DMS53 treated with DMSO at 0.1 percent for 48 hours (cell line): Measurements from ENCODE around the gene DDC.
"Not testable (repeated sequence)": the region's sequence is repeated elsewhere in the genome, so short reads cannot be mapped to it uniquely, and the experiment has no call there.

Experiments used
- DNase-seq: peaks from one replicate; lab custom pipeline; 2025; ENCODE audit not compliant: unreplicated experiment; lab: John Stamatoyannopoulos, UW

DDC gene

GRCh38 chr7:50555594-50556140, 9.5 kb downstream of the DDC start:
- peak; percentile 47 for DNase-seq

GRCh38 chr7:50554431-50555322, 10.5 kb downstream of the DDC start:
- no peak for DNase-seq

- no peak for DNase-seq
Observed at GRCh38 chr7:50553973-50554372, 11.2 kb downstream of the DDC start.

GRCh38 chr7:50552921-50553320, 12.3 kb downstream of the DDC start:
- no peak for DNase-seq

GRCh38 chr7:50552139-50552538, 13.1 kb downstream of the DDC start:
- peak; percentile 98 for DNase-seq

- not testable (repeated sequence) for DNase-seq
Observed at GRCh38 chr7:50545613-50546012, 19.6 kb downstream of the DDC start.

- DNase-seq: no peak
Observed at GRCh38 chr7:50544992-50545391, 20.2 kb downstream of the DDC start.

- DNase-seq: no peak
Observed at GRCh38 chr7:50543776-50544442, 21.3 kb downstream of the DDC start.

GRCh38 chr7:50542132-50542531, 23.1 kb downstream of the DDC start:
- DNase-seq: no peak

GRCh38 chr7:50540785-50541579, 24.2 kb downstream of the DDC start:
- no peak for DNase-seq

- DNase-seq: no peak
Observed at GRCh38 chr7:50539725-50540124, 25.5 kb downstream of the DDC start.

GRCh38 chr7:50538478-50538877, 26.7 kb downstream of the DDC start:
- no peak for DNase-seq

- no peak for DNase-seq
Observed at GRCh38 chr7:50537417-50537816, 27.8 kb downstream of the DDC start.

- DNase-seq: not testable (repeated sequence)
Observed at GRCh38 chr7:50535291-50535711, 29.9 kb downstream of the DDC start.

- DNase-seq: peak; percentile 82
Observed at GRCh38 chr7:50534690-50535290, 30.4 kb downstream of the DDC start.

GRCh38 chr7:50533866-50534265, 31.3 kb downstream of the DDC start:
- DNase-seq: peak; percentile 52

GRCh38 chr7:50531928-50532327, 33.3 kb downstream of the DDC start:
- DNase-seq: peak; percentile 32

- DNase-seq: peak; percentile 93
Observed at GRCh38 chr7:50531401-50531911, 33.7 kb downstream of the DDC start.

- DNase-seq: no peak
Observed at GRCh38 chr7:50530766-50531165, 34.4 kb downstream of the DDC start.

- no peak for DNase-seq
Observed at GRCh38 chr7:50529093-50529862, 35.9 kb downstream of the DDC start.
